ENCODE results near the gene PRR29.
"Not testable (repeated sequence)": the region's sequence is repeated elsewhere in the genome, so short reads cannot be mapped to it uniquely, and the experiment has no call there.

PRR29 gene

DNA sequence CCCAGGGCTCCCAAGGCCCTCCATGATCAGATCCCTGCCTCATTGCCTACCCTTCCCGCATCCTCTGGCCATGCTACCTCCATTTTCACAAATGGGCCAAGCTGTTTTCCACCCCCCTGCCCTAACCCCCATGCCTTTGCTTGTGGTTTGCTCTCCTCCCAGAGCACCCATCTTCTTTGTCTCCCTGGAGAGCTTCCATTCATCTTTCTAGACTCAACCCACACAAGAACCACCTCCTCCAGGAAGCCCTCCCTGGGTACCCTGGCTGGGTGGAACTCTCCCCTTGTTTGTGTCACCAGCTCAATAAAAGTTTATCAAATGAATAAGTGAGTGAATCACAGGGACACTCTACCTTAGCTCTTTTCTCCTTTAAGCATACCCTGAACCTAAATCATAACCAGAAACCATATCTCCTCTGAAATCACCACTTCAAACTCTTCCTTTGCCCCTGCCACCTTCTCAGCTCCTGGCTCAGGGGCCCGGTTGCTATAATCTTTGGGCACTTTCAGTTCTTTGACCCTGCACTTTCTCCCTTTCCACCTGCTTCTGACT lies 22.5 kb upstream of the PRR29 start:
- DNase-seq: no peak

DNA sequence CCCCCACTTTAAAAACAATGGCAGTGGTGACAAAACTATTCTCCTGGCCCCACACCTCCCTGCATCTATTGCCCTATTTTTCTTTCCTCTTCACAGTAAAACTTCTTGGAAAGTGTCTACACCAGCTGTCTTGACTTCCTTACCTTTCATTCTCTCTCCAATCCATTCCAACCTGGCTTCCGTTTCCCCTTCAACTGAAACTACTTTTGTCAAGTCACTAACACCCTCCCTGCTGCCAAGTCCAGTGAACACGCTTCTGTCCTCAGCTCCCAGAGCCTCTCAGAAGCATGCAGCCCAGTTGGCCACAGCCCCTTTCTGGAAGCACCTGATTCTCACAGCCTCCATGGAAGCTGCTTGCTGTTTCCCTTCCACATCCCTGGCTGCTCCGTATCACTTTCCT lies 21.4 kb upstream of the PRR29 start:
- DNase-seq: no peak

DNA sequence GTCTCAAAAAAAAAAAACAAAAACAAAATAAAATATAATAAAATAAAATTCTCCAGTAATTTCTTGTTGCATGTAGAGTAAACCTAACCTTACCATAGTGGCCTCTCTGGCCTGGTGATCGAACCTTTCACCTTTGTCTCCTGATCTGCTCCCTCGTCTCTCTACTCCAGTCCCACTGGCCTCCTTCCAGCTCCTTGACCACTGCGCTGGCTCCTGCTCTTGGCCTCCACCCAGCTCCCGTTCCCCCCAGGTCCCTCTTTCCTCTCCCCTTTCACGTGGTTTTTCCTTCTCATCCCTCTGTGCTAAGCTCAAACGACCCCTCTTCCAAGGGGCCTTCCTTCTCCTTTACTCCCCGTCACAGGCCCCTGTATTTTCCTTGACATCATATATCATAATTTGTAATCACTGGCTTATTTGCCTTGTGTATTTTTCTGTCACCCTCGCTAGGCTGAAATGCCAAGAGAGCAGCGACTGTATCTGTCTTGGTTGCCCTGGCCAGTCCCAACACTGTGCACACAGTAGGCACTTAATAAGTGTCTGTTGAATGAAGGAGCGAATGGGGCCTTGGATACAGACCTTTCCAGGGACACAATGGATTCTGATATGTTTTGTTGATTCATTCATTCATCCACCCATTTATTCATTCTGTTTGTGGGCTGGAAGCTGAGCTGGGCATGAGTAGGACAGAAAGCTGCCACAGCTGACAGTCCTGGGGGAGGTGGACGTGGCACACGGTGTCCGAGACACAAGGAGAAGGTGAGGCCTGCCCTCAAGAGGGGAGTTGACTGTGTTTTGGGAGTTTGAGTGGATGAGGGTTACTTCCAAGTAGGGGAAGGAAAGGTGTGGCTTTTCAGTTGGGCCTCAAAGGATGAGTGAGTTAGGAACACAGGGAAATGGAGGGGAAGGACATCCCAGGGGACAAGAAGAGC lies 19.6 kb upstream of the PRR29 start:
- no peak for DNase-seq

DNA sequence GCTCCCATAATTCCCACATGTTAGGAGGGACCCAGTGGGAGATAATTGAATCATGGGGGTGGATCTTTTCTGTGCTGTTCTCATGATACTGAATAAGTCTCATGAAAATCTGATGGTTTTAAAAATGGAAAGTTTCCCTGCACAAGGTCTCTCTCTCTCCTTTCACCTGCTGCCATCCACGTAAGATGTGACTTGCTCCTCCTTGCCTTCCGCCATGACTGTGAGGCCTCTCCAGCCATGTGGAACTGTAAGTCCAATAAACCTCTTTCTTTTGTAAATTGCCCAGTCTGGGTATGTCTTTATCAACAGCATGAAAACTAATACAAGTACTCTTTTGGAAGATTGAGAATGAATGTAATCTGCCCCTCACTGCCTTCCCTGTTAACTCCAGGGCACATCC lies 15.5 kb upstream of the PRR29 start:
- not testable (repeated sequence) for DNase-seq

DNA sequence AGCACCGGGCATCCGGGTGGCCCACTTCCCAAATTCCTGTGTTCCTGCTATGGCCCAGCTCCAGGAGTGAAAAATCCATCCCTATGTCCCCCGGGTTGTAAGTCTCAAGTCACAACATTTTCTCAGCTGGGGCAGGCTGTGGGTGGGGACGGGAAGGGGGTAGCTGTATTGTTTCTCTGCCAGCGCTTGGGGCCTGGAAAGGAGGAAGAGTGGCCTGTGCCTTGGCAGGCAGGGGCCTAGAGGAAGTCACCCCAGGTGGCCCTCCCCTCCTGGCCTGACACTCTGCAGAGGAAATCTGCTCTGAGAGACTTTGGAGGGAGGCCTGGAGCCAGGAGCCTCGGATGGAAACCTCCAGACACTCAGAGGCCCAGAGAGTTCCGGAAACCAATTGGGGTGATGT lies 14.8 kb upstream of the PRR29 start:
- no peak for DNase-seq

DNA sequence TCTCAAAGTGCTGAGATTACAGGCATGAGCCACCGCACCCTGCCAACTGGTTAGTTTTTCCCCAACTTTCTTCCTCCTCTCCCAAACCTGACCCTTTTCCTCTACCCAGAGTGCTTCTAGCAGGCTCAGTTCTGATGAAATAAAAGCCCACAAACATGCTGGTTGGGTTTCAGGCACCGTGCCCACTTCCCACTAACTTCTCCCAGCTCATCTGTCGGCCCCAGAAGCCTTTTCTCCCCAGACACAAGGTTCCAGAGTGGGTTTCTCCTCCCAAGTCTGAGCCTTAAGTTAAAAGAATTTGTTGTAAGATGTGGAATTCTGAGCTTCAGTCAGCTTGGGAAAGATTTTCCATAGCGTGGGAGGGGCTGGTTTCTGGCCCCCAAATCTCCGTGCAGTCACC lies 13.9 kb upstream of the PRR29 start:
- no peak for DNase-seq

DNA sequence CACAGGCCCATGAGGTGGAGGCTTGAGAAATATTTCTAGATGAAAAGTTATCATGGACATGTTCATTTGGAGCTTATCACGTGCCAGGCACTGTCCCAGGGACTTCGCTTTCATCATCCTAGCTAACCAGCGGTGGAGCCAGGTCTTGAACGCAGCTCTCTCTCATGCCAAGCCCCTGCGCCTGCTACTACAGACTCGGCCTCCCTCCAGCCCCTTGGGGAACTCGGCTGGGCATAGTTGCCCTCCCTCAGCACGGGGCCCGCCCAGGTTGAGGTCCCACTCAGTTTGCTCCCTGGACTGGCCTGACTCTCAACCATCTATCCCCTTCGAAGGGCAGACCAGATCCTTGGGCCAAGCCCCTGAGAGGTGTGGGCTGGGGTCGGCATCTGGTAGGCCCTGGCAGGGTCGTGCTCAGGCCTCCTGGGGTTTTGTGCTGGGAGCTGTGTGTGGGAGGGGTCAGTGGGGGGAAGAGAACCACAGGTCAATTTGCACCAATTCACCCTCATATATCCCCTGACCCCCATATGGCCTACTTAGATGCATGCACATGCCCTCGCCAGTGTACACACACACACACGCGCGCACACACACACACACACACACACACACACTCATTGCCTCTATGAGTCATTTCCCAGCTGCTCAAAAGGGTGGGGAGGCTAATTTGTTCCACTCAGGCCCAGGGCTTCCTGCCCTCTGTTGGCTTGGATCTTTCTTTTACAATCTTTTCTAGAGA lies 13.3 kb upstream of the PRR29 start:
- DNase-seq: peak; percentile 57

DNA sequence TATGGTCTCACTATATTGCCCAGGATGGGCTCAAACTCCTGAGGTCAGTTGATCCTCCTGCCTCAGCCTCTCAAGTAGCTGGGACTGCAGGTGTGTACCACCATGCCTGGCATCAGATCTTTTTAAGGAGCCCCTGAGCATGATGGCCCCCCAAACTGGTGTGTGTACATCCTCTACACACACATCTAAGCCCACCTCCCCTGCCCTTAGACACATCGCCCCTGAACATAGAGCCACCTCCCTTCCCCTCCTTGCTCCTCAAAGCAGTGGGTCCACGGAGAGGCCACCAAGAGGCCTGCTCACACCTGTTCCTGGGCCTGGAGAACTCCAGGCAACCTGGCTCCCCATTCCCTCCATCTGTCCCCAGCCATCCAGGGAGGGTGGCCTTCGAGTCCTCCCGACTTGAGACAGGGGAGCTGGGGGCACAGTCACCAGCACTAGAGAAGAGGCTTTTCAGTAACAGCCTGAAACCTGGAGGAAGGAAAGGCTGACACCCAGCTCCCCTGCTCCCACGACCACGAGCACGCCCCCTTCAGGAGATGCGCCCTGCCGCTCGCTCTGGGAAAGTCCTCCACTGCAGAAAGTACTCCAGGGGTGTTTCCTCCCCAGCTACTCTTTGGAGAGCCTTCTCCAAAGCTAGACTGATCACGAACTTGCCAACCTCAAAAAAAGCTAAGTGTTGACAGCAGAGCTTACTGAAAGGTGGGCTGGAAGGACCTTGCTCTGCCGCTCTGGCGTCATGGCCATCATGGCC lies 12.6 kb upstream of the PRR29 start:
- no peak for DNase-seq

DNA sequence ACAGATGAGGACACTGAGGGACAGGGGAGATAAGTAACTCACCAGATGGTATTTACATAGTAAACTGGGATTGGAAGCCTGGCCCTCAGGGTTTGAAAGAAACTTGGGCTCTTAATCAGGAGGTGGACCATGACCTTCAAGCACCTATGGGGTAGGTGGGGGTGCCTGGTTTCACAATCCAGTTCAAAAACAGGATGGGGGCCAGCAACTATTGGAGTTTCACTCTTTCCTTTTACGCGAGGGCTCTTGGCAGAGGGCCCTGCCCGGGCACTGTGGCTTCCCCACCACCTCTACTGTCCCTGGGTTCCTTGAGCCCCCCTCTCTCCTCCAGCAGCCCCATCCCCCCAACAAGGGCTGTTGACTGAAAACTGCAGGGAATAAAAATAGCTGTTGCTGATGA lies 11.3 kb upstream of the PRR29 start:
- DNase-seq: no peak

DNA sequence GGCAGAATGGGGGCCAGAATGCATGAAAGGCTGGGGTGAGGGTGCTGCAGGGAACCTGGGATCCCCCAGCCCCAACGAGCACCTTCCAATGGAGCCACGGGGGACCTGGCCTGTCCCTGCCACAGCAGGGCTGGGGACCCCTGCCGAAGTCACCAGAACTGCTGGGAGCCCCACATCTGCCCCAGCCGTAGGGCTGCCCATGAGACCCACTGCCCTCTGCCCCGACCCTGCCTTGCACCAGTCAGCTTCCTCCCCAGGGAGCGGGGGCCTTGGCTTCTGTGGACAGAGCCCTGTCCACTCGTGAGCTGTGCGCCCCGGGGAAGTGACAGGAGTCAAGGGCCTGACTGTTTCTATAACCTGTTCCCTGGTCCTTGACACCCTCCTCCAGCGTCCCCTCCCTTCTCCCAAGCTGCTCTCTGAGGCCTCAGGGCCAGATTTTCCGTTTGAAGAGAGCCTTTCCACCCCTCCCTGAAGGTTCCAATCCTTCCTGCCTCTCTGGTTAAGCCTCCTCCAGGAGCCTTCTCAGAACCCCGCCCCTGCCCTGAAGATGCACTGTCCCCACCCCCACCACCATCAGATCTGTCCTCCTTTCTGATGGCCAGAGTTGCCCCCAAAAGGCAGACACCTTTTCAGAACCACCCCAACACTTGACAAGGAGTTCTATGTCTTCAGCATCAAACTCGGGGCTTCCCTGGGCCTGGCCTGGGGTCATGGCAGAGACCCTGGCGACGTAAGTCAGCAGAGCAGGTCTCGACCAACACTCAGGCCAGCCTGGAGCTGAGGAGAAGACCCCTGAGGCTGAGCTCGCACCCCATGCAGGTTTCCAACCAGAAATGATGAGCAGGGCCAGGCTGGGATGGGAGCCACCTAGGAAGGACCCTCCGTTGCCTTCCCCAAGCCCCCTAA lies 10.7 kb upstream of the PRR29 start:
- no peak for DNase-seq

DNA sequence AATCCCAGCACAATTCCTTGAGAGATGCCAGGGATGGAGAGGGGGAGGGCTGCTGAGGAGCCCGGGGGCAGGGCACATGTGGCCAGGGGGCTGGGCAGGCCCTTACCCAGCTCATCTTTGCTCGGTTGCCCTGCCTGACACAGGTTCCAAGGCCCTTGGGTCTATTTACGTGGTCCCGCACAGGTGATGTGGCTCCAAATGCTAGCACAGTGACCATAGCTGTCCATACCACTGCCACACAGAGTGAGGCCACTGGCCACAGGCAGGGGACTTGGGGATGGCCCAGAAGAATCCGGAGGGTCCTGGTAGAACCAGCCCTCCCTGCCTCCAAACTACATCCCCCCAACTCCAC lies 10.0 kb upstream of the PRR29 start:
- DNase-seq: no peak

DNA sequence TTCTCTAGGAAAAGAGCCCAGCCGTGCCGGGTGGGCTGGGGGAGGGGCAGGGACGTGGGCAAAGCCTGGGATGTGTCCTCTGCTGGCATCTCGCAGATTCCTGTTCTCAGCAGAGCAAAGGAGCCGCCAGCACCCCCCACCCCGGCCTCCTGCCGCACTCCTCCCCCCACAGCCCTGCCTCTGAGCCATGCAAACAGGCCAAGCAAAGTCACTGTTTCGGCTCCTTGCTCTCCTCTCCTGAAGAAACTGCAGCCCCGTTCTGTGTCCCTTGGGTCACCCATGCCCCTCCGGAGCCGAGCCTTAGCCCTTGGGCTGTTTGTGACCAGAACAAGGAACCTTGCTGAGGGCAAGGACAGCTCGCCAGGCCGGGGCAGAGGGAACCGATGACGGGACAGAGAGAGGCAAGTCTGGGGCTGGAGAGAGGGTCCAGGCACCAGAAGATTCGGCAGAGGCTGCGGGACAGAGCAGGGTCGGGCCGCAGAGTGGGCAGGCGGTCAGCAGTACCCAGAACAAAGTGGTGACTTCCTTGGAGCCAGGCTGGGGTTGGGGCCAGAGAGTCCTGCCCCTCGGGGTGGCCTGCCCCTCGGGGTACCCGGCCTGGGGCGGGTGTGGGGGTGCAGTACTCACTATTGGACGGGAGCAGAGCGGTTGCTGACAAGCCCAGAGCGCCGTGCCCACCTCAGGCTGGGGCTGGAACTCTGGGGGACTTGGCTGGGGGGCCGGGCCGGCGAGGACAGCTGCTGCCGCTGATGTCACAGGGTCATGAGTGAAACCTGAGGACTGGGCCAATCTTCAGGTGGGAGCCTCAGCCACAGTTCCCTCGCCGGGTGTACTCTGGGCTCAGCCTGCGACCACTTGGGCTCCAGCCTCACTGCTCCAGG lies 9.2 kb upstream of the PRR29 start:
- DNase-seq: no peak

DNA sequence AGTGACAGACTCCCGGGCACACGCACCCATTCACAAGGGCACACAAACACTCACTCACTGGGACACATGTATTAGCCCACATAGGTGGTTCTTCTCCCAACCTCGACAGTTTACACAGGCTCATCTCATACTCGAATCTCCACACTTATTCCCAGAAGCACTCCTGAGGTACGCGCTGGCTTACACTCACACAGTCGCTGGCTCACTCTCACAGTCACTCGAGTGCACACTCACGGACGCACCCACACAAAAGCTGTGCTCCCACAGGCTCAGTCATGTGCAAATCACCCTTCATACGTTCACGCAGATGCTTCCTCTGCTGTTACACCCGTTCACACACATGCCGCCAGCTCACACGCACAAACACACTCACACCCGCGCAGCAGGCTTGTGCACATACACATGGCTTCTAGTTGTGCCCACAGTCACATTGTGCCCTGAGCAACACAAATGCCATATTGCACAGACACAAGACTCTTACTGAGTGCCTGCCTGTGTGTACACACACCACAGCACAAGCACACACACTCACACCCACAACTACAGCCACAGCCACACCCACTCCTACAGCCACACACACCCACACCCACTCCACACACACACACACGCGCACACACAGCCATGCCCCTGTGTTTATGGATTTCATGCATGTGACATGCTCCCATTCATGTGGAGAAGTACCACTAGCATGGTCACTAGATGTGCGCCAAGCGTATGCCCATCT lies 8.4 kb upstream of the PRR29 start:
- no peak for DNase-seq

DNA sequence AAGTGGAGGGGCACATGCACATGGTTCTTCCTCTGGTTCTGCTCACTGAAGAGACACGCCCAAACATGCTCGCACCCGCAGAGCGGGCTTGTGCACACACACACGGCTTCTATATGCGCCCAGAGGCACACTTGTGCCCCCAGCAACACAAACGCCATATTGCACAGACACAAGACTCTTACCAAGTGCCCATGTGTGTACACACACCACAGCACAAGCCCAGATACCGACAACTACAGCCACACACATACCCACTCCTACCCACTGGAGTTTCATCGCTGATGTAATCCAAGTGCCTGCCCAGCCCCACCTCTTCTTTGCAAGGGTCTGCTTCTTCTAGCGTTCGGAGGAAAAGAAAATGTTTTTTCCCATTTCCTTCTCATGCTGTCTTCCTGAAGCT lies 6.5 kb upstream of the PRR29 start:
- DNase-seq: no peak

DNA sequence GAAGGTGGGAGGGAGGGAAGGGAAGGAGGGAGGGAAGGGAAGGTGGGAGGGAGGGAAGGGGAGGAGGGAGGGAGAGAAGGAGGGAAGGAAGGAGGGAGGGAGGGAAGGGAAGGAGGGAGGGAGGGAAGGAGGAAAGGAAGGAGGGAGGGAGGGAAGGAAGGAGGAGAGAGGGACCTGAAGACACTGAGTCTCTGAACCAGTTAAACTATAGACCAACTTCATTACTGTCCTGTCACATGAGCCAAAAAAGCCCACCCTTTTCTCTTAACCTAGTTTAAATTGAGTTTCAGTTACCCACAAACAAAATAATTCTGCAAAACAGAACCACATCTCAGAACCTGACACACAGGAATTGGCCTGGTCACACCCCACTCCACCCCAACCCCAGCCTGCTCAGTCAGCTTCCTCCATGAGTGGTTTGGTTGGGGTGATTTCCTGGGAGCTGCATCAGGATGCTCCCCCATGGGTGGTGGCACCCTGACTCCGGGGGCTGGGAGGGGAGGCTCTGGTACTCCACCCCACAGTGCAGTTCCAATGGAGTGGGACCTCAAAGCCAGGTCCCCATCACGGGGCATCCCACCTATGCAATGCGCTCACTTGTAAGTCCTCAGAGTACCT lies 4.7 kb upstream of the PRR29 start:
- DNase-seq: peak; percentile 18

DNA sequence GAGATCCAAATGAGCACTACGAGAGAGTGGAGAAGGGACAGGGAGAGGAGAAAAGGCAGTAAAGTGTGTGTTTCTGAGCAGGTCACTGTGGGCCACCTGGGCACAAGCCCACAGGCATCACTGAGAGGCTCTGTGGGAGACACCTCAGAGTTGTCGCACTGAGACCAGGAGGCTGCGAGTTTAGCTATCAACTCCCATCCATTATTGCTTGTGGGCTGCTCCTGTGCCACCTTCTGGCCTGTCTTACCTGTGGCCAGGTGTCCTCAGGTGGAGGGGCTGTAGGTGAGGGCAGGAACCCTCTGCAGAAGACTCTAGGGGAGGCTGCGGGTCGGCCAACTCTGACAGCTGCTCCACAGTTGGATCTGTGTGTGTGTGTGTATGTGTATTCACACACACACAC lies 2.5 kb upstream of the PRR29 start:
- DNase-seq: no peak

DNA sequence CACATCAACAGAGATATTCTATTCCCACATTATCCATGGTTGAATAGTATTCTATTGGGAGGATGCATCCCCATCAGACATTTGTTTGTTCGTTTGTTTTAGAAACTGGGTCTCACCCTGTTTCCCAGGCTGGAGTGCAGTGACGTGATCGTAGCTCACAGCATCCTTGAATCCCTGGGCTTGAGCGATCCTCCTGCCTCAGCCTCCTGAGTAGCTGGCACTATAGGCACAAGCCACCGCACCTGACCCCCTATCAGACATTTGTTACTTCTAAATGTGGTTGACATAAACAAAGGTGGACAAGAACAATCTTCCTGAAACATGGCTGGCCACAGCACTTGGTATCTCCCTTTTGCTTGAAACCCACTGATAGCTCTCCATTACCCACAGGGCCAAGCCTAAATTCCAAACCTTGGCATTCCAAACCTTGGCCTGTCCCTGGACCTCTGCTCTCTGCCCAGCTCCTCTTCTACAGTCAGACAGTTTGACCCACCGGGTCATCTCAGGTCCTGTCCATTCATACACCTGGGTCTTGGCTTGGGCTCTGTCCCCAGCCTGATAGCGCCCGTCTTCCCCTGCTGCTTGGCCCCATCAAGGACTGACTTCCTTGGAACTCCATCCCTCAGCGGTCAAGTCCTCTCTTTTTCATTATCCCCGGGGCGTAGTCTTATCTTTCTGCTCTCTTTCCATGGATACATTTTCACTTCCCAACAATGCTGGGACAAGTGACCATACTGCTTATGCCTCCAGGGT lies 1.5 kb upstream of the PRR29 start:
- DNase-seq: no peak

DNA sequence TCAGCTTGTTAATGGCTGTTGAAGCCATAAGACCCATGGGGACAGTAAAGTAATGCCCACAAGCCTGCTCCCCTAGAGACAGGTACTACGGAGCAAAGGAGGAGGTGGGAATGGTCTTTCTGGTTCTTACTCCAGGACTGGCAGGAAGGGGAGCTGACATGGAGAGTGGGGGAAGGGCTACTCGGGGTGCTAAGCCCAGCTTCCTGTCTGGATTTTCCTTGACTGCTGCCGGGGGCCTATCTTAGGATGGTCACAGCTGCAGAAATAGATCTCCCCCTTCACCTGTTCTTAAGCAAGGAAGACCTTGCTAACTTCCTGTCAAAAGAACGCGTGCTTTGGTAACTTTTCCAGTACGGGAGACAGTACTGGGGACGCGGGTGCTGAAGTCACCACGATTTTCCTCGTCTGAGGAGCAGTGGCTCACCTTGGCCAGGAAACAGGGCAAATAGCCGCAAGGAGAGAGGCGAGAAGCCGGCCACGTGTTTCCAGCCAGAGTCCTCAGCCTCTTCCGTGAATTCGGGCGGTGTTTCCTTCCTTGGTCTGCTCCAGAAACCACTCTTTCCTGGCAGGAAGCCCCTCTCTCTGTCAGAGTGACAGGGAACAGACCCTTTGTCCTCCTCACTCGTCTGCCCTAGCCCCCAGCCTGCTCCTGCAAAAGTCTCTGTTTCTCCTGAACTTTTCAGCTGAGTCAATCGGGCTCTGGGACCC lies 656 bp upstream of the PRR29 start:
- no peak for DNase-seq
